A172 (cell line): Measurements from ENCODE around the gene TAAR2. TPM values are rescaled to one million over a fixed set of nuclear protein-coding genes. Genes with fewer than 3 reads are reported as not detected.
A peak's percentile ranks its signal among the peaks of the same experiment; 100 is the strongest.
"Not testable (repeated sequence)": the region's sequence is repeated elsewhere in the genome, so short reads cannot be mapped to it uniquely, and the experiment has no call there.

Source experiments
- DNase-seq: peaks from one replicate; pipeline ENCODE4 v3.0.0-alpha.2; 2015; ENCODE audit warnings: low spot score
- total RNA-seq: library from RNA; depleted of rRNA; stranded (reverse); fragments of >200 nt; shearing (Covaris generic); gene quantifications from 2 replicates; pipeline ENCODE4 v1.2.3, GENCODE V29; 2014; rRNA removed

The TAAR2 gene
- total RNA-seq, 1 experiment from 2014 or later: not detected

DNA sequence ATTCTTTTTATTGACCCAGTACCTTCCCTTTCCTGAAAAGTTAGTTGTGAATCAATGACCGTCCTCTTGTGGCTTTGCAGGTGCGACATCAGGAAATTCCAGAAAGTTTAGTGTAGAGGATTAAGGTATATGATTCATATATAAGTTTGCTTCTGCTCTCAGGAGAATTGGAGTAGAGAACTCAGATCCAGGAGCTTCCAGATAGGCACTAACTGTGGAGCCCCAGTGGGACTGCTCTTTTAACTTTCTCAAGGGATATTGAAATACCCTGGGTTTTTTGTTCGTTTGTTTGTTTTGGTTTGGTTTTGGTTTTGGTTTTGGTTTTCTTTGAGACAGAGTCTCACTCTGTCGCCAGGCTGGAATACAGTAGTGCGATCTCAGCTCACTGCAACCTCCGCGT is 9.5 kb downstream of the TAAR2 start:
- no peak for DNase-seq

- DNase-seq: no peak
These were observed 11.5 kb downstream of the TAAR2 start for GRCh38 chr6:132612449-132613108.

GRCh38 chr6:132611616-132612015 is 12.5 kb downstream of the TAAR2 start:
- no peak for DNase-seq

DNA sequence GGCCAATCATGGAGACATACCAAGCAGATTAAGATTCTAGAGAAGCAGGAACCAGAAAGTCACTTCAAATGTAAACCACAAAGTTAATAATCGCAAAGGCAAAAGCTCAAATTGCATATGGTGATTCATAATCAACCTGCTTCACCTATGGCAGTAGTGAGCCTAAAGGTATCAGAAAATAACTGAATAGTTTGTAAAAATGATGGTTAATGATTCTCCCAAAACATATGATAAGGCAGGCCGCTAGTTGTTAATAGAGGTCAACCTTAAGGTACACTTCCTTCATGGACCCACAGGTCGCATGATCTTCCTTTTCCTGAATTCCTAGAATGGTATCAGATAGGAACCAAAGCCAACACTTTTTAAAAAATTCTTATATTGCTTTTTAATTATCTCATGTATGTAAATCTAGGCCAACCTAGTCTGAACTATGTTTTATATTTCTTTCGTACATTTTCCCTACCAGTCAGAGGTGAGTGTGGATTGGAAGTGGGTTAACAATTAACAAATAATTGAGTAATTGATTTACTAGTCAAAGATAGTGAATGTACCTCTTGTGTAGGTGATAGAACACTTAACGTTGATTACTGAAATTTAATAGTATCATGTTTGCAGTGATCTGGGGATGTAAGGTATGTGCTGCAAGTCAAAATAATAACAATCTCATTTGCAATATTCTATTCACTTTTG is 16.4 kb downstream of the TAAR2 start:
- DNase-seq: no peak

DNA sequence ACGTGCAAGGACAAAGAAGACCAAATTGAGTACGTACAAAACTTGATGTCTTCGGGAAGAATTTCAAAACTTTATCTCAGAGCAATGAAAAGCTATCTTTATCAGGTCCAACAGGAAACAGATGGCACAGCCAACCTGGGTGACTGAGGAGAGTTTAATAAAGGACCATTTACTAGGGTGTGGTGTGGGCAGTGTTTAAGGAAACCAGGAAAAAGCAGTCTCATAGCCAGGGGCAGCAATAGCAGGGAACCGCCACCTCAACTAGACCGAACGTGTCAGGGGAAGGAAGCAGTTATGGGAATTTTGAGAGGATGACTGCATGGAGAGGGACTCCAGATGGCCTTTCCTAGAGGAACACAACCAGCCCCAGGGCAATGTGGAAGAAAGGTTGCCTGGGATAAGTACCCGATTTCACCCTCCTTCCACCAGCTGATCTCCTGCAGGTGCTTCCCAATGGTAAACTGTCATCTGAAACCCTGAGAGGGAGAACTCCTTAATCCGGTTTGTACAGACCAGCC is 19.4 kb downstream of the TAAR2 start:
- DNase-seq: no peak

DNA sequence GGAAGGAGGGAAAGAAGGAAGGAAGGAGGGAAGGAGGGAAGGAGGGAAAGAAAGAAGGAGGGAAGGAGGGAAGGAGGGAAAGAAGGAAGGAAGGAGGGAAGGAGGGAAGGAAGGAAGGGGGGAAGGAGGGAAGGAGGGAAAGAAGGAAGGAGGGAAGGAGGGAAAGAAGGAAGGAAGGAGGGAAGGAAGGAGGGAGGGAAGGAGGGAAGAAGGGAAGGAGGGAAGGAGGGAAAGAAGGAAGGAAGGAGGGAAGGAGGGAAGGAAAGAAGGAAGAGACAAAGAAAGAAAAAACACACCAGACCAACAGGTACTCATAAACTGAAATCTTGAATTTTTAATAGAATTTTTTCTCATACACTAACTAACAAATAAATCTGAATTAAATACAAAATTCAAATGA is 23.2 kb downstream of the TAAR2 start:
- not testable (repeated sequence) for DNase-seq

GRCh38 chr6:132598473-132598872 is 25.6 kb downstream of the TAAR2 start:
- peak; percentile 2 for DNase-seq

DNA sequence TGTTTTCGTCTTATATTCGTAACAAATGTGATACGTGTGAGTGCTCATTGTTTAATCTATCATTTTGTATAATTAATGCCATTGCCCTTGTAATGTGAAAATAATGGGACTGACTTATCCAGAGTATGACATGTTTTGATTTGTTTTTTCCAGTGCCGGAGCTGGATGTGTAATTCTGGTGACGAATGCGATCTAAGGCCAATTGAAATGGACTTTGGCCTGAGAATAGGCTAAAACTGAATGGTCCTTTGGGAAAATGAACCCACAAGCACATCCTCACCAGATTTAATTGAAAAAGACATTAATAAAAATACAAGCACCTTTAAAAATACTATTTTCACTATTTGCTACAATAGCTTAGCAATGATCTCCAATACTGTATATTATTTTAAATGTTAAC is 27.9 kb downstream of the TAAR2 start:
- no peak for DNase-seq

DNA sequence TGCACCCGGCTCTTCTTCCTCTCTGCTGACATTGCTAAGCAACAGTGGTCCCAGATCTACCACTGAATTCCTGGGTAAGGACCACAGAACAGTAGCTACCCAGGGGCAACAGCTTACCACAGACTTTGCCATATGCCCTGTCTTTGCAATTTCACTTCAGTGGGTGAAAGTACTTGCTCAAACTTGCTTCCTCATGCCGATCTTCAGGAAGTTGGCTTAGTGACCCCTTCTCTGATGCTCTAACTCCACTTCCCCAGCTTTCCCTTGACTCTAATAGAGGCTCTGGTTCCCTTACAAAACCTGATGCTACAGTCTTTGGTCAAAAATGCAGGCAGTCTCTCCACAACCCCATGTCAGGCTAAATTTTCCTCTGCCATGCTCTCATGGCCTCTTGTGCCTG is 31.2 kb downstream of the TAAR2 start:
- DNase-seq: no peak

DNA sequence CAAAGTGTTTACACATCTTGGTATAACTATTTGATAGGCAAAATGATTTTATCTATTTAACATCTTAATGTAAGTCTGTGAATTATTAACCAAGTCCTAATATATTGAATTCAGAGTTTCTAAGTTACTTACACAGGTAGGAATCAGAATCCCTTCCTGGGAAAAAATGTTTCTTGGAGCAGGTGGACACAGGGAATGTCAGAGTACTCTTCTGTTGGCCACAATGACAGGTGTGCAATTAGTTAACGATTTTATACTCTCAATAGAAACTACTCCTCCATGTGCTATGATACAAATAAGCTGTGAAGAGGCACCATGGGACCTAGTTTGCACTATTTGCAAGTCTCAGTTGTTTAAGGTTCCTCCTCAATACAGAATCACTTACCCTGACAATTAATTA is 33.7 kb downstream of the TAAR2 start:
- DNase-seq: no peak

DNA sequence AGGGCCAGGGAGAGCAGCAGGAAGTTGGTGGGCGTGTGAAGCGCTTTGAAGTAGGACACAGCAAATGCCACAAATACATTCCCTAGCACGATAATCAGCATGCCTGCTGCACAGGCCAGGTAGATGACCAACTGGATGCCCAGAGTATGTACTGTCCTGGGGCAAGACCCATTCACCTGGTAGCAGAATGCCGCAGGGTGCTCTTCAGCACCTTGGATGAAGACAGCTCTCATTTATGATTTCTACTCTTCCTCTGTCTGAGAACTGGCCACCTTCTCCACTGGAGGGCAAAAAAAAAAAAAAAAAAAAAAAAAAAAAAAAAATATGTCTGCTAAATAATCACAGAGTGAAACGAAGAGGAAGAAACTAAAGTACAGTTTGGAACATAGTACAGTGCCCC is 34.6 kb downstream of the TAAR2 start, which contains the start of gene TAAR5:
Gene TAAR5 (minus strand): TSS at position 288 of the 400 bp plus-strand sequence. CDS start 55 bp downstream, at position 233.
- DNase-seq: no peak

- DNase-seq: no peak
These were observed 36.7 kb downstream of the TAAR2 start for GRCh38 chr6:132587424-132587823.

DNA sequence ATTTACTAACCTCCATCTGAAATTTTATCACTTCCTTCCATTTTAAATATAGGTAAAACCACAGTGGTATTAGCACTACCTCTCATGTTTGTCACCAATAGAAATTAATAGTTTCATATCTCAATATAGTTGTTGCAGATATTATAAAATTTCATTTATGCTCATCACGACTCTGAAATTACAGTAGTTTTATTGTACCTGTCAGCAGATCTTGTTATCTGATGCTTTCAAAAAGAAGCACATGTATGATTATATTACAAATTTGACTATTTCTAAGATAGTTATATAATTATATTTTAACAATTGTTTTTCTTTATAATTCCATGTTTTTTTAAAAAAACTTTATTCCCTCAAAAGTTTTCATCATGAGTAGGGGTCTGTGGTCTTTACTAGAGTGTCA is 39.4 kb downstream of the TAAR2 start:
- DNase-seq: no peak

GRCh38 chr6:132571774-132572173 is 52.3 kb downstream of the TAAR2 start:
- no peak for DNase-seq

GRCh38 chr6:132570221-132570777 is 53.8 kb downstream of the TAAR2 start, which contains the start of gene TAAR6:
TAAR6 (plus strand) TSS chr6:132570322; CDS start chr6:132570322, 0 bp downstream.
- no peak for DNase-seq

DNA sequence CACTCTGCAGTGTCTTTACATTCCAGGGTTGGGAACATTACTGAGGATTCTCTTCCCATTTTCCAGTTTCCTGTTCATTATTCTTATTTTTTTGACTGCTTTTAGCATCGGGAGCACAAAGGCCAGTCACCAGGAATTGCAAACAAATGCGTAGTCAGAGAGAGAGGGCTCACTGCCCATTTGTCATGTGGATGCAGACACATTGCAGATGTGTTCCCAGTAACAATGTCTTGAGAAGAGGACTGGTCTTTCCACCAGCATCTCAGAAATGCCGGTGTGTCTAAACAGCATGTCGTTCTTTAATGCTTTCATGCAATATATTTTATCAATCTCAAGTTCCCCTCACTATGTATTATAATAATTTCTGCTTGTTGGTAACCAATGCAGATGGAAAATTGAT is 54.9 kb downstream of the TAAR2 start:
- no peak for DNase-seq

- DNase-seq: no peak
These were observed 55.5 kb downstream of the TAAR2 start for GRCh38 chr6:132568611-132569010.

- no peak for DNase-seq
These were observed 56.5 kb downstream of the TAAR2 start for GRCh38 chr6:132567566-132567965.

Other genes with a start within 250 kb of the TAAR2 start
- gene MOXD1, start 222.8 kb downstream of the TAAR2 start, total RNA-seq: 18.5 and 27.5 TPM in 2 replicates
- 27.3 and 35.6 TPM in 2 replicates for gene STX7, start 111.2 kb downstream of the TAAR2 start, total RNA-seq
- gene TAAR9, start 86.0 kb downstream of the TAAR2 start, total RNA-seq: not detected in 2 replicates
- gene TAAR8, start 71.6 kb downstream of the TAAR2 start, total RNA-seq: not detected in 2 replicates
- not detected in 2 replicates for gene TAAR6, start 54.0 kb downstream of the TAAR2 start, total RNA-seq
- gene TAAR5, start 34.5 kb downstream of the TAAR2 start, total RNA-seq: not detected in 2 replicates
- gene TAAR1, start 34.9 kb upstream of the TAAR2 start, total RNA-seq: not detected in 2 replicates
- 0.31 and 0.71 TPM in 2 replicates for gene VNN1, start 89.8 kb upstream of the TAAR2 start, total RNA-seq
- 0.19 TPM in 1 of 2 replicates, not detected in the other for gene VNN2, start 133.6 kb upstream of the TAAR2 start, total RNA-seq
- 6.7 and 7.3 TPM in 2 replicates for gene SLC18B1, start 174.4 kb upstream of the TAAR2 start, total RNA-seq
- gene RPS12, start 190.3 kb upstream of the TAAR2 start, total RNA-seq: 995 and 1,086 TPM in 2 replicates